GM18520 (cell line): ENCODE data around the gene ZNF831.

ENCODE experiments used
- ATAC-seq: cut with Tn5 transposase; IDR thresholded peaks from one replicate; pipeline ENCODE4 v1.9.1; 2021; ENCODE audit not compliant: unreplicated experiment

The ZNF831 gene

DNA sequence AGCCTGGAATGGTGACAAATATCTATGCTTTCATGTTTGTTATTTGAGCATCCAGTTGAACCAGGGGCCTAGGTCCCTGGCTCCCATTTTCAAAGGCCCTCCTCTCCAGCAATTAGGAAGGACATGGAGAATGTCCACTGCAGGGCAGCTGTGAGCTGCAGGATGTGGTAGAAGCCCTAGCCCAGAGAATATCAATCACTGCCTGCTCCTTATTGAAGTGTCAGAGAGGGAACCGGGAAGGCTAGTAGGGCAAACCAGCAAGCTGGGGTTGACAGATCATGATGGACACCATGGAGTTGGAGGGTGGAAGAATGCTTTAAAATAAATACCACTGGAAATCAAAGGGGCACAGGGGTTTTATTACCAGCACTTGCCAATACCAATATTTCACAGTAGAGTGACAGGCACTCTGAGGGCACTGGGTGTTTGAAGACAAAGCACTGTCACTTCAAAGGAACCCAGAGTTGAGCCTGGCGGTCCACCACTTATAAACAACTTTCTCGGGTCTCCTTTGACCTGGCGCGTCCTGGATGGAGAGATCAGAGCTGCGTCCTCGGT, 47.7 kb downstream of the ZNF831 start:
- no peak for ATAC-seq

DNA sequence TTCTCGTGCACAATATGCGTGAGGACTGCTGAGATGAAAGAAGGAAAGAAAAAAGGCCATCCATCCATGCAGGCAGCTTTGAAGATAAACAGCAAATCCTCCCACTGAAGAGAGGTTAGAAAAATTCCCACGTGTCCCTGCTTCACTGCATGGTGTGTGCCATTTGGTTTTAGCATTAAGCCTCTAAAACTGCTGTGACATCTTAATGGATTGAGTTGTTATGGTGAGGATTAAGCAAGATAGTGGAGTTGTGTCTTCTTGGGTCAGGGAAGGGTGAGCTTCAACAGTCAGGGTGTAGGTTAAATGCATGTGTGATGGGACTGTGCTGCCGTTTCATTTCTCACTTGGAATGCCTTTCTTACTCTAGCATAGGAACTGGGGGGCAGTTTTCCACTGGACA, 50.5 kb downstream of the ZNF831 start:
- no peak for ATAC-seq

DNA sequence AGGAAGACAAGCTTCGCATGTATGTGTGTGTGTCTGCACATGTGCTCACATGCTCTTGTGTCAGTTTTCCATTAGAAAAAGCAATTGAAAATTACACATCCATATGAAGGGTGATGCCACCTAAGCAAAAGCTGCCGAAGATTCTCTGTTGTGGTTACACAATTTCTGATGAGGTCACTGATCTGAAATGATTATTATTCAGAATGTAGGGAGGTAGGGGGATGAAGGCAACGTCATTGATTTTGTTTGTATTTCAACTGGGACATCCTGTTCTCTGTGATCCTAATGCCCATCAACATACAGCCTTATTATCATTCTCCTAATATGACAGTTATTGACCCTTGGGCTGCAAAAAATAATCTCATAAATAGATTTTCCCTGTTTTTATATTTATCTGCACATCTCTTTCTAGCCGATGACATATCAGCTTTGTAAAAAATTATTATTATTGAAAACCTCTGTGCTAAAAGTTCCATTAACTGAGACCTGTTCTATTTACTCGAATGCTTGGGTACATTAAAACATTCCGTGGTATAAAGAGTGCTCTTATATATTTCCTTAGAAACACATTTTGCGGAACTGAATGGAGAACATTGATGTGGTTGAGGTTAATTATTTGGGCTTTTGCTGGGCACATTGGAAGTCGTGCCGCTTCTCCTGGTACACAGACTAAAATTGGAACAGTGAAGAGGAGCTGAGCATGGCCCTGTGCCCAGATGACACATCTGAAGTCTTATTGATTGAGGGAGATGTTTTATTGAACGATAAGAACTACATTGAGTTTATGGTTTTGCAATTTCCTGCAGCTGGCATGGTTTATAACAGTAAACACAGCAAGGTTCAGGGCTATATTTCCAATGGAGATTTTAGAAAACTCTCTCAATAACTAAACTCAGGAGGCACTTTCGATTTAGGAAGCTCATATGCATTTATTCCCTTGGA, 51.3 kb downstream of the ZNF831 start:
- ATAC-seq: no peak

DNA sequence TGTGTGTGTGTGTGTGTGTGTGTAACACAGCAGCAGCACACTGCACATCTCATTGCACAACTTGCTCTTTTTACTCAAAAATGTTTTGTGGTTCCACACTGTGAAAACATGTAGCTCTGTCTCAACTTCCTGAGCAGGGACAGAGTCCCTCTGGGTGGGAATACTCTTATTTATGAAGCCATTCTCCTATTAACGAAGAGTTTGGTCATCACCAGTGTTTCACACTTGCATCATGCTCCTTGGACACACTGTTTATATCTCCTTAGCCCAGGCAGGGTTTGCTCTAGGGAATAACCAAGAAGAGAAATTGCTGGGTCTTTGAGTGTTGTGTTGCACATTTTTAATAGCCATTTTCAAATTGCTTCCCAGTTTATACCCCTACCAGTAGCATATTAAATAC, 53.6 kb downstream of the ZNF831 start:
- ATAC-seq: no peak

DNA sequence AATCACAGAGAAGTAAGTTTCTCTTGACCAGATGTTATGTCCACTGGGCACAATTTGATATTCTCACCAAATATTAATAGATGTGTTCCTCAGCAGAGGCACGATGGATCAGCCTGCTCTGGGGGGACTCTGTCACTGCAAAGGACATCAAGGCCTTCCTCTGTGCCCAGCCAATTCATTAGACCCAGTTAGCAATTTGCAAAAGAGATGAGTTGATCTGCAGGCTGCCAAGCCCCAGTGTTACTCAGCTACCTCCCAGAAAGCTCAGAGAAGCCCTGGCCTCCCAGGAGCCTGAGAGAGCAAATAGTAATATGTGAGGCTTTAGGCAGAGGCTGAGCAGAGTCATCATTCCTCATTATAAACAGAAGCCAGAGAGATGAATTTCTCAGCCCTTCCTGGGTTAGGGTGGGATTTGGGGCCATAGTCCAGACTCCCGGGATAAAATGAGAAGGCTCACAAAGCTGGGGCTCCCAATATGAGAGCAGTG, 54.2 kb downstream of the ZNF831 start:
- ATAC-seq: no peak

DNA sequence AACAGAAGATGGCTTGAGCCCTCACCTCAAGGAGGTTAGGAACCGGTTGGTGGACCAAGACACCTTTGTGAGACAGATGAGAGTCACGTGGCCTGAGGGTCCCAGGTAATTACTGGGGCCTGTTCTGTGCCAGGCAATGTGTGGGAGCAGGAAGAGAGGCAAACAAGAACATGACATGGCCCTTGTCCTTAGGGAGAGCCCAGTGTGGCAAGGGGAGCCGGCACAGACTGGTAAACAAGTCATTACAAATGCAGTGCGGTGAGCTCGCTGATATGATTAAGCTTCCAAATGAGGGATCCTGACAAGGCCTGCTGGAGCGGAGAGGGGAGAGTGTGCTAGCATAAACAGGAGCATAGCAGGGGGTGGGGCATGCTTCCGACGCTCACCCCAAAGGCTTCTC, 55.6 kb downstream of the ZNF831 start:
- no peak for ATAC-seq

DNA sequence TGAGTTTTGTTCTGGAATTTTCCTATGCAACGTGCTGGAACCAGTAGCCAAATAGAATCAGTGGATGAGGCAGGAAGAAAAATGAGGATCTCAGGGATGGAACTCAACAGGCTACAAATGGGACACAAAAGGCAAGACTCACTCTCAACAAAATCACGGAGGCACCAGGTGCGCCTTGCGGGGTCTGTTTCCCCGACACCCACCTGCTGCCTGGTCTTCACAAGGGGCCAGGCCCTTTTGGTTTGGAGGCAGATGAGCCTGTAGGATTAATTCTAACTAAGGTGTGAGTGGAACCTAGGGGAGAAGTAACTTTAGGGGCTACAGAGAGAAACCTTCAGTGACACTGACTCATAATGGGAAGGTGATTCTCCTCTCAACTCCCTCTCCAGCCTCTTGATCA, 56.5 kb downstream of the ZNF831 start:
- ATAC-seq: no peak

DNA sequence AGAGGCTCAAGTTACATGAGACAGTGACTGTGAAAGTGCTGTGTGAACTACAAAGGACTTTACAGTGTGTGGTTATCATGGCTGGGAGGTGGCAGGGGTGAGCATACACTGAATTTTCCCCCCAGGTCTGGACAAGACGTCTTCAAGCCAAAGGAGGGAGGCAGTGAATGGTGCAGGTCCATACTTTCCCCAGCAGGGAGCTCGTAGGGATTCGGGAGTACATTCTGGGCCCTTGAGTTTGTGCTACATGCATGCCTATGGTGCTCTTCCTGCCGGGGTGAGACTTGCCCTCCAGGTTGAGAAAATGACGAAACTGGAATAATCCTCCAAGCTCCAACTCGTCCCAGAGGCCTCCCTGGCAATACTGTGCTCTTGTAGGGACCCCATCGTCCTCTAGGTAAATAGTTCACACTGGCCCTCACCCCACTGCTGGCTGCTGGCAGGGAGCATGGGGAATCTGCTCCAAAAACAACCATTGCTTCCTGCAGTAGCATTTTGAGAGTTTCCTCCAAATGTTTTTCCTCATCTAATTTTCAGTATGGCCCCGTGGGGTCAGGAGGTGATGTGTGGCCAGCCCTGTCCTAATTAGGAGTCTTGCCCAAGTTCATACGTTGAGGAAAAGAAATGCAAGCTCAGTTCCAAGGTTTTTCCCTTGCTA, 57.6 kb downstream of the ZNF831 start:
- ATAC-seq: no peak

DNA sequence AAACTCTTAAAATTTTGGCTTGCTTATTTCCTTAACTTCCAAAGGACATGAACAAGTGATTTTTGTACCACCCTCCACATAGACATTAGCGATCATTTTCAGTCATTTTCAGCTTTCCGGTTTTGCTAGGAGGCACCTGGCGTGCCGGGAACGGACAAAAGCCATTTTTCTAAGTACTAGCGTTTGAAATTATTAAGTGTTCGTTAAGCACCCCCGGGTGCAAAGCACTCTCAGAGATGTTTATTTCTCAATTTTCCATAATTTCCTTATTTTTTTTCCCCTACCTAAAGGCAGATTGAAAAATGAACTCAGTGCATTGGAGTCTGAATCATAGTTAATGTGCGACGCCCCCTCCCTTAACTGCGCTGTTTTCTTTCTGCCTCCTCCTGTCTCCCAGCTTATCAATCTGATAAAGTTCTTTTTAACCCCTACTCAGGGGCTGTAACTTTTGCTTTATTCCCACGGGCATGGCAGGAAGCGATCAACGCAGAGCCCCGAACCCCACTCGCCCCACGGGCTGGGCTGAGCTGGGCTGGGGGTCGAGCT, 58.2 kb downstream of the ZNF831 start:
- ATAC-seq: no peak

DNA sequence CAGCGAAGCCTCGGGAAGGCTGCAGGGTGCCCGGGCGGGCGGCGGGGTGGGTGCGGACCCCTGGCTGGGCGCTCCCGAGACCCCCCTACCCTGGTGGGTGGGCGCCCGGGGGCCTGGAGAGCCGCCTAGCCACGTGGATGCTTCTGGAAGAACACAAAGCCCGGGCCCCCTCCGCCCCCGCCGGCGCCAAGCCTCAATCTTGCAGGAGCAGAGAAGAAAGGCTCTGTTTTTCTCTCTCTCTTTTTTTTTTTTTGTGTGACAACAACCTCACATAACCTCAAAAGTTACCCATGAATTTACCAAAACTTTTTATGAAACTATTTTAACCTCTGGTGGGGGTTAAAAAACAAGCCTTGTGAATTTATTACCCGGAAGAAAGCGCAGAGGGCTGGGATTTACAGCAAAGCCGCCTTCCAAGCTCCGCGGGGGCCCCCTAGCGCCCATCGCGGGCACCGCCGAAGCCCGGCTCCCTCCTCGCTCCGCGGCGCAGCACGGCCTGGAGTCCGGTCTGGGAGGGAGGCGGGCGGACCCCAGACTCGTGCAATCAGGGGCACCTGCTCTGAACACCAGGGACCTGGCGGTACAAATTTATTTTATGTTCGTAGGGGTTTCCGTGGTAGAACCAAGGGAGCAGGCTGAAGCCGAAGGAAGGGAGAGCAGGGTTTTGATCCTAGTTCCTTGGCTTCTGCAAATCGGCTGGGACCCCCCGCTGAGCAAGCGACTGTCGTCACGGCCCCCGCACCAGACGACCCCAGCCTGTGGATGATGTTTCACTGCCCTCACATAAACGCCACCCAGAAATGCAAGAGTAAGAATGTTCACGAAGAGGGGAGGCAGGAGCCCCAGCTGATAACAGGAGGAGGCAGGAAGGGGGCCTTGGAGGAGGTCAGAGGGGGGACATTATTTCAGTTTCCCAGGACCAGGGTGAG, 58.9 kb downstream of the ZNF831 start:
- ATAC-seq: no peak

DNA sequence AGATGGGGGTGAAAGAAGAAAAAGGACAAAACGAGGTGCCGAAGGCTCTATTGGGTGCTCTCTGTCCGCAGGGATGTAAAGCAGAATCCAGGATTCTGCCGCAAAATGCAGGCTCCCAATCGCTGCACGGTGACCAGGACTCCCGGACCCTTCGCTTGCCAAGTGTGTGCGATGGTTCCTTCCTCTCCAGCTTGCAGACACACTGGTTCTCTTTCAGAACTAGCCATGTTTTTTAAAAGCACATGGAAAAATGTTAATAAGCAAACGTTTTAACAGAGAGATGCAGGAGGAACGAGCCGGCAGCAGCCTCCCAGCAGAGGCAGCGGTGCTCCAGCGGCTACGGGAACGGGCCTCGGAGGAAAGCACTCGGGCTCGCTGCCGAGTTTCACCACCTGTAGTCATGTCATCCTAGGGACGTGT, 59.6 kb downstream of the ZNF831 start:
- ATAC-seq: no peak

DNA sequence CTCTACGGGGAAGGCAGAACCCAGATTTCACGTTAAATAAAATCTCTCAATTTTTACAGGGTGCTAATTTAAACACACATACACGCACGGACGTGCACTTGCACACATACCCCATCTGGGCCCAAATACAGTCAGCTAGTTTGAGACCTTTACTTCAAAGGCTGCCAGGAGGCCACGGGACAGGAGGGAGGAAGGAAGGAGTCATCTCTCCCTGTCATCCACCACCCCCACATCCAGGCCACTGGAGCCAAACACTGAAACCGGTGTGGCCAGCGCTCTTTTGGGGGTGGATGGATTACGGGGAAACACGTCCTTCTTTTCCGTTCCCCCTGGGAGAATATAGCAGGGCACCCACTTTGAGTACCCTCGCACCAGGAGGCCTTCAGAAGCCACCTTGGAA, 60.1 kb downstream of the ZNF831 start:
- ATAC-seq: no peak

DNA sequence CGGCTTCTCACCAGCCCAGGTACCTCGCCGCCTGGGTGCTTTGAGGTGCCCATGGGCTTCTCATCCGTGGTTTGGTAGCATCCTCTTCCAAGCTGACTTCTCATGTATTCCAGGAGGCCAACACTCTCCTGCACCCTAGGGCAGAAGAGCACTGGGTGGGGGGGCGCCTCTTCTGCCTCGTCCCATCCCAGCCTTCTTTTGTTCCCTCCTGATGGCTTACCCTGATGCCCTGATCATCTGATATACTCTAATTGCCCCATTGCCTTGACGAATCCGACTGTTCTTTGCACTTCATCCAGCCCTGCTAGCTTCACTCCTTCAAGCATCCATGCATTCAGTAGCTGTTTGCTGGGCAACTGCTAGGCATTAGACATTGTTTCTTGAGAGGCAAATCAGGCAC, 60.6 kb downstream of the ZNF831 start:
- ATAC-seq: no peak

DNA sequence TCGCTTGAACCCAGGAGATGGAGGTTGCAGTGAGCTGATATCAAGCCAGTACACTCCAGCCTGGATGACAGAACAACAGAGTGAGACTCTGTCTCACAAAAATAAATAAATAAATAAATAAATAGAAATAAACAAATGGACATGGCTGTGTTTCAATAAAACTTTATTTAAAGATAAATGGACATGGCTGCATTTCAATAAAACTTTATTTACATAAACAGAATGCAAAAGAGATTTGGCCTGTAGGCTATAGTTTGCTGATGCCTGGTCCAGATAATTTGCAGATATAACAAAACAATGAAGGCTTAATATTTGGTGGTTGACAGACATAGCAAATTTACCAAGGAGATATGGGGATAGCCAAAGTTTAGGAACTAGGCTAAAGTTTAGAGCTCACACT, 66.8 kb downstream of the ZNF831 start:
- no peak for ATAC-seq

DNA sequence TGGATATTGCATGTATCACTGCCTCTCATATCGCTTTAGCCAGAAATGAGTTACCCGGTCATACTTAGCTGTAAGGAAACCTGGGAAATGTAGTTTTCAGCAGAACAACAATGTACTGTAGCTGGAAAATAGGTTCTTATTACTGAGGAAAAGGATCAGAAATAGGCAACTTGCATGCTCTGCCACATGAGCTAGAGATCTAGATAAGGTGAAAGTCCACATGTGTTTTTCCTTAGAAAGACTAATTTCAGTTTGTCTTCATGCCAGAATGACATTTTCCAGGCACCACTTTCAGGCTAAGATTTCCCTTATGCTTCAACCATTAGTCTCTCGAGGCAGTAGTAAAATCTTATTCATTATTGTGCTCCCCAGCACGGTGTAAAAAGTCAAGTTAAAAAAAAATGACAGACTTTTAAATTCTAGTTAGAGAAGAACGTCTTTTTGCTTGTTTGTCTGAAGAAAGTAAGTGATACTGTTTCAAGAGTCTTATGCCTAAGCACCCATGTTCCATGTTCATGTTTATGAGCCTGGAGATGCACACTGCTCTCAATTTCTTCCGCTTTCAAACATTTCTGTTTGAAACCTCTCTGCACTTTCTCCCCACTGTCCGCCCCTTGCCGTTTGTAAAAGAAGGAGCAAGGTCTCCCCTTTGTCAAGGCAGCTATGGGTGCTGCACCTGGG, 67.6 kb downstream of the ZNF831 start:
- ATAC-seq: no peak

DNA sequence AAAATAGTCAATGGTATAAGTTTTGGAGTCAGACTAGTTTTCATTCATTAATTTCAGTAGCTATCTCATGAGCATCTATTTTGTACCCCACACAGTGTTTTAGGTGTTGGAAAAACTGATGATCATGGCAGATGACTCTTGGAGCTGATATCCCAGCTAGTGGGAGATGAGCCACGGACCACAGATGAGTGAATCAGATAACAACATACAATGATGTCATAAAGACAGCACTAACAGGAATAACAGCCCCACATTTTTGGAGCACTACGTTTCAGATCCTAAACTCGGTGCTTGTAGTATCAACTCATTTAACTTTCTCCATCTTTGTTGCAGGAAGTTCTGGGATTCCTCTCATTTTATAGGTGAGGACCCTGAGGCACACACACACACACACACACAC, 69.0 kb downstream of the ZNF831 start:
- no peak for ATAC-seq

DNA sequence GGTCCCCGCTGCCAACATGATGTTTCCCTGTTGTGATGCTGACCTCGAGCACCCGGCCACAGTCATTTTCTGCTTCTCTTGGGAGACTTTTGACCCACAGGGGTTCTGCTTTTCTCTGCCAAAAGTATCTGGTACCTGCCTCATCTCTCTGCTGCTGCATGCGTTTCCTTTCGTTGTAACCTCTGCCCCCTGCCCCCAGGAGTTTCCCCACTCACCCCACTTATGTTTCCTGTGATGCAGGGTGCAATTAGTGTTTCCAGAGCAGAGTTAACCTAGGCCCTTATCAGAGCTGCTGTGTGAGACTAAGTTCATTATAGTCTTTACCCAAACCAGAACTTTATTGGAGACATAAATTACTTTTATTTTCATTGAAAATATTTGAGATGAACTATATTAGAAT, 71.6 kb downstream of the ZNF831 start:
- ATAC-seq: no peak

DNA sequence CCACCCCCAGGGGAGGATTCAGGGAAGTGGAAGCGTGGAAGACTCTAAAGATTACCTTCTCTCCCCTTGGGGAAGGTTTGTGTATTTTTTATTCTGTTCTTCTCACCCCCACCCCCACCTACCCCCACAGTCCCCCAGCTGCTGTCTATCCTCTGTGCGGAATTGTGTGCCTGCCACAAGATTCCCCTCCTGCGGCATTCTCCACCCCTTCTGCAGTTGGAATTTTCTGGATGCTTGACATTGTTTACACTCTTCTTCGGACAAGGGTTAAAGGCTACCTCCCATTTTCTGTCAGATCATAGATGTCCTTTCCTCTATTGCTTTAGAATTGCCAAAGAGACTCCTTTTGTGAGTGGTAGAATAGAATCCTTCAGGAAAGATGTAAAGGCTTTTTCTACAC, 76.4 kb downstream of the ZNF831 start:
- ATAC-seq: no peak

DNA sequence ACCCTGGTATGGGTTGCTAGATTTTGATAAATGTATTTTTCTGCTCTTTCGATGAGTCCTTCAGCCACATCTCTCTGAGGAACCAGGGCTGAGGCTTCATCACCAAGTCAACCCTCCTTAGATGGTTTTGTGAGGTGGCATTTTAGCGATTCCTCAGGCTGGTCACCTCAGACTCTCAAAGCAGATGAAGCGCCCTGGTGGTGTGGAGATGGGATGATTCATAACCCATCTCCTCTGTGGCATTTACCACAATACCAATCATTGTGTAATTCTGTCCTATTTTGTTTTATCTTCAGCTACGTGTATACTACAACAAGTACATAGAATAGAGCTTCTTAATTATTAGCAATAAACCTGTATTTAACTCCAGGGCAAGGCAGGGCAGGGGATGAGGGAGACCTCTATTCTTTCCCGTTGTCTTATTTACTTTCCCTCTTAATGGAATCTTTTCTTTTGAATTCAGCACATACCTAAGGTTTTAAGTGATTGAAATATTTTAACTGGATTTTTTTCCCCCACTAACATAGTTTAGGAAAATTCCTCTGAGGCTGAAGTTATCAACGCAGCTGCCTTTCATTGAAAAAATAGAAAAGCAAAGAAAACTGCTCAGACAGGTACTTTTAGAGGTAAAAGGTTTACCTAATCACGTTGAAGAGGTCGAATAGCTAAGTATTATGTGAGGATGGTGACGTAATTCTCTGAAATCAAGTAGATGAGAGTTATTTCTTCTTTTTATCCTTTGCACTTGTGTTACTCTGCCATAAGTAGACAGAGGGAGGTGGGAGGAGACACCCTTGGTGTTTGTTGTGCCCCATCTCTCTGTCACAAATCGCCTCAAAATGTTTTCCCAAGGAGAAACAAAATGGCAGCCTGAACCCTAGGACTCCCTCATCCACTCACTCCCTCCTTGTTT, 79.3 kb downstream of the ZNF831 start:
- no peak for ATAC-seq
